HL-60 (cell line): ENCODE data around the gene CLSTN2.

ENCODE experiments used
- DNase-seq, 2 experiments: peaks; one replicate each; pipeline ENCODE4 v3.0.0-alpha.2; 2010 to 2020; ENCODE audit warnings: low read depth in 1 of 2, low spot score in 1 of 2
- H3K27ac ChIP-seq: fragments of 250-450 bp; sonication (Bioruptor Pico); replicated peaks from 2 replicates; pipeline ENCODE4 v1.5.1; 2020; ENCODE audit warnings: mild to moderate bottlenecking, moderate library complexity
- H3K27me3 ChIP-seq: fragments of 250-450 bp; sonication (Bioruptor Pico); 2 replicates; pipeline ENCODE4 v1.5.1; 2021; ENCODE audit warnings: mild to moderate bottlenecking, moderate library complexity; ENCODE audit not compliant: insufficient read depth, poor library complexity, severe bottlenecking
- H3K4me3 ChIP-seq: replicated peaks from 2 replicates; pipeline ENCODE4 v1.5.1; 2011; ENCODE audit warnings: mild to moderate bottlenecking, control low read depth, low read length; ENCODE audit not compliant: insufficient read depth
- CTCF ChIP-seq: IDR thresholded peaks from one replicate; pipeline ENCODE4 v1.5.1; 2011; ENCODE audit warnings: low read length, control low read depth, inconsistent platforms; ENCODE audit not compliant: insufficient read depth
- GABPA ChIP-seq: IDR thresholded peaks from 2 replicates; pipeline ENCODE4 v1.6.1; 2012; ENCODE audit warnings: low read depth
- POLR2AphosphoS5 ChIP-seq: IDR thresholded peaks from 2 replicates; pipeline ENCODE4 v1.6.1; 2012; ENCODE audit warnings: low read depth
- REST ChIP-seq: IDR thresholded peaks from 2 replicates; pipeline ENCODE4 v1.6.1; 2012; ENCODE audit warnings: low read depth; ENCODE audit not compliant: insufficient replicate concordance
- SPI1 ChIP-seq: IDR thresholded peaks from 2 replicates; pipeline ENCODE4 v1.6.1; 2012; ENCODE audit warnings: low read depth, mild to moderate bottlenecking, borderline replicate concordance

CLSTN2 gene

GRCh38 chr3:140343211-140344081, 408.5 kb downstream of the CLSTN2 start:
- Histone ChIP-seq H3K27me3 (no peaks in the 10 kb centered on the region), H3K27ac (no peak overlapping the region), H3K4me3 (no peak overlapping the region)
- no peak for TF ChIP-seq GABPA
- TF ChIP-seq SPI1: no peak
- TF ChIP-seq REST: no peak
- no peak for TF ChIP-seq CTCF
- no peak for TF ChIP-seq POLR2AphosphoS5
- no peak for DNase-seq

- Histone ChIP-seq H3K27ac (no peak overlapping the region), H3K4me3 (no peak overlapping the region), H3K27me3 (no peaks in the 10 kb centered on the region)
- no peak for DNase-seq
- TF ChIP-seq GABPA (no peak), SPI1 (no peak), REST (no peak), POLR2AphosphoS5 (no peak), CTCF (no peak)
Measured at GRCh38 chr3:140344082-140344454, 409.1 kb downstream of the CLSTN2 start.

- H3K27ac ChIP-seq: no peak overlapping the region
- H3K27me3 ChIP-seq: no peaks in the 10 kb centered on the region
- TF ChIP-seq GABPA (no peak), CTCF (no peak), SPI1 (no peak), POLR2AphosphoS5 (no peak), REST (no peak)
- no peak for DNase-seq
- H3K4me3 ChIP-seq: no peak overlapping the region
Measured at GRCh38 chr3:140344601-140345205, 409.7 kb downstream of the CLSTN2 start.
